Measurements from ENCODE around the gene VSIG4.
"Not testable (repeated sequence)": the region's sequence is repeated elsewhere in the genome, so short reads cannot be mapped to it uniquely, and the experiment has no call there.

VSIG4 gene

DNA sequence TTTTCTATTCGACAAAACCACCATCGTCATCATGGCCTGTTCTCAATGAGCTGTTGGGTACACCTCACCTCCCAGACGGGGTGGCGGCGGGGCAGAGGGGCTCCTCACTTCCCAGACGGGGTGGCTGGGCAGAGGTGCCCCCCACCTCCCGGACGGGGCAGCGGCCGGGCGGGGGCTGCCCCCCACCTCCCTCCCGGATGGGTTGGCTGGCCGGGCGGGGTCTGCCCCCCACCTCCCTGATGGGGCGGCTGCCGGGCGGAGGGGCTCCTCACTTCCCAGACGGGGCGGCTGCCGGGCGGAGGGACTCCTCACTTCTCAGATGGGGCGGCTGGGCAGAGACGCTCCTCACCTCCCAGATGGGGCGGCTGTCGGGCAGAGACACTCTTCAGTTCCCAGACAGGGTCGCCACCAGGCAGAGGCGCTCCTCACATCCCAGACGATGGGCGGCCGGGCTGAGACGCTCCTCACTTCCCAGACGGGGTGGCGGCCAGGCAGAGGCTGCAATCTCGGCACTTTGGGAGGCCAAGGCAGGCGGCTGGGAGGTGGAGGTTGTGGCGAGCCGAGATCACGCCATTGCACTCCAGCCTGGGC lies 64.6 kb downstream of the VSIG4 start:
- not testable (repeated sequence) for FAIRE-seq

All from endometrium (tissue), 2 donors.